PC-3 (cell line): Measurements from ENCODE around the gene PLEKHA6.

Experiments used
- EZH2 ChIP-seq: fragments of 300-600 bp; sonication (generic); IDR thresholded peaks from one replicate; pipeline ENCODE4 v1.6.1; 2017; ENCODE audit warnings: antibody characterized with exemption, mild to moderate bottlenecking, low read length; ENCODE audit not compliant: unreplicated experiment
- EZH2phosphoT487 ChIP-seq: fragments of 300-600 bp; sonication (generic); IDR thresholded peaks from 2 replicates; pipeline ENCODE4 v1.6.1; 2018; ENCODE audit warnings: mild to moderate bottlenecking, antibody characterized with exemption, low read length, borderline replicate concordance
- TF ChIP-seq, protein P1 (sequence below): fragments of 300-600 bp; sonication (generic); conservative IDR thresholded peaks from 2 replicates; pipeline ENCODE4 v1.5.1; 2017; ENCODE audit warnings: antibody characterized with exemption, low read depth, mild to moderate bottlenecking, low read length

- TF ChIP-seq, protein P1, sequence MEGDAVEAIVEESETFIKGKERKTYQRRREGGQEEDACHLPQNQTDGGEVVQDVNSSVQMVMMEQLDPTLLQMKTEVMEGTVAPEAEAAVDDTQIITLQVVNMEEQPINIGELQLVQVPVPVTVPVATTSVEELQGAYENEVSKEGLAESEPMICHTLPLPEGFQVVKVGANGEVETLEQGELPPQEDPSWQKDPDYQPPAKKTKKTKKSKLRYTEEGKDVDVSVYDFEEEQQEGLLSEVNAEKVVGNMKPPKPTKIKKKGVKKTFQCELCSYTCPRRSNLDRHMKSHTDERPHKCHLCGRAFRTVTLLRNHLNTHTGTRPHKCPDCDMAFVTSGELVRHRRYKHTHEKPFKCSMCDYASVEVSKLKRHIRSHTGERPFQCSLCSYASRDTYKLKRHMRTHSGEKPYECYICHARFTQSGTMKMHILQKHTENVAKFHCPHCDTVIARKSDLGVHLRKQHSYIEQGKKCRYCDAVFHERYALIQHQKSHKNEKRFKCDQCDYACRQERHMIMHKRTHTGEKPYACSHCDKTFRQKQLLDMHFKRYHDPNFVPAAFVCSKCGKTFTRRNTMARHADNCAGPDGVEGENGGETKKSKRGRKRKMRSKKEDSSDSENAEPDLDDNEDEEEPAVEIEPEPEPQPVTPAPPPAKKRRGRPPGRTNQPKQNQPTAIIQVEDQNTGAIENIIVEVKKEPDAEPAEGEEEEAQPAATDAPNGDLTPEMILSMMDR, result no peak
- TF ChIP-seq EZH2 (no peak), EZH2phosphoT487 (no peak)
Observed at GRCh38 chr1:204240233-204240632, 119.5 kb downstream of the PLEKHA6 start.
